ENCODE data around the gene TOX2.

Gene TOX2

GRCh38 chr20:44084439-44084838 lies 169.8 kb downstream of the TOX2 start:
- no peaks in the 10 kb centered on the region for H3K9me3 Mint-ChIP-seq
- H3K27me3 Mint-ChIP-seq (ENCODE audit: low read depth): peaks cover 3% of the 10 kb centered on the region
- no peak for DNase-seq (ENCODE audit: low spot score)
- H3K4me1 Mint-ChIP-seq (ENCODE audit: low read depth): peaks cover 15% of the 10 kb centered on the region
- H3K4me3 Mint-ChIP-seq: no peak overlapping the region
- H3K36me3 Mint-ChIP-seq (ENCODE audit: low read depth): no peaks in the 10 kb centered on the region
- no peak overlapping the region for H3K27ac Mint-ChIP-seq

GRCh38 chr20:44084891-44085290 lies 170.2 kb downstream of the TOX2 start:
- H3K27ac Mint-ChIP-seq: no peak overlapping the region
- H3K4me3 Mint-ChIP-seq: no peak overlapping the region
- DNase-seq (ENCODE audit: low spot score): no peak
- peaks cover 3% of the 10 kb centered on the region for H3K27me3 Mint-ChIP-seq (ENCODE audit: low read depth)
- H3K36me3 Mint-ChIP-seq (ENCODE audit: low read depth): no peaks in the 10 kb centered on the region
- peaks cover 11% of the 10 kb centered on the region for H3K4me1 Mint-ChIP-seq (ENCODE audit: low read depth)
- no peaks in the 10 kb centered on the region for H3K9me3 Mint-ChIP-seq

GRCh38 chr20:44085616-44086434 lies 171.2 kb downstream of the TOX2 start:
- Mint-ChIP-seq H3K27me3 (ENCODE audit: low read depth) (peaks cover 3% of the 10 kb centered on the region), H3K4me1 (ENCODE audit: low read depth) (peaks cover 1% of the 10 kb centered on the region), H3K4me3 (no peak overlapping the region), H3K9me3 (no peaks in the 10 kb centered on the region), H3K27ac (no peak overlapping the region), H3K36me3 (ENCODE audit: low read depth) (no peaks in the 10 kb centered on the region)
- no peak for DNase-seq (ENCODE audit: low spot score)

- no peaks in the 10 kb centered on the region for H3K9me3 Mint-ChIP-seq
- no peak for DNase-seq (ENCODE audit: low spot score)
- H3K36me3 Mint-ChIP-seq (ENCODE audit: low read depth): no peaks in the 10 kb centered on the region
- H3K4me3 Mint-ChIP-seq: no peak overlapping the region
- no peaks in the 10 kb centered on the region for H3K4me1 Mint-ChIP-seq (ENCODE audit: low read depth)
- H3K27ac Mint-ChIP-seq: no peak overlapping the region
- peaks cover 6% of the 10 kb centered on the region for H3K27me3 Mint-ChIP-seq (ENCODE audit: low read depth)
These were observed 172.6 kb downstream of the TOX2 start for GRCh38 chr20:44087051-44087856.

- H3K27me3 Mint-ChIP-seq (ENCODE audit: low read depth): peaks cover 6% of the 10 kb centered on the region
- no peaks in the 10 kb centered on the region for H3K36me3 Mint-ChIP-seq (ENCODE audit: low read depth)
- H3K9me3 Mint-ChIP-seq: no peaks in the 10 kb centered on the region
- H3K4me3 Mint-ChIP-seq: no peak overlapping the region
- H3K27ac Mint-ChIP-seq: no peak overlapping the region
- no peak for DNase-seq (ENCODE audit: low spot score)
- H3K4me1 Mint-ChIP-seq (ENCODE audit: low read depth): peaks cover under 1% of the 10 kb centered on the region
These were observed 173.1 kb downstream of the TOX2 start for GRCh38 chr20:44087857-44088120.

- H3K4me1 Mint-ChIP-seq (ENCODE audit: low read depth): peaks cover 2% of the 10 kb centered on the region
- H3K4me3 Mint-ChIP-seq: no peak overlapping the region
- peaks cover 6% of the 10 kb centered on the region for H3K27me3 Mint-ChIP-seq (ENCODE audit: low read depth)
- no peak for DNase-seq (ENCODE audit: low spot score)
- no peak overlapping the region for H3K27ac Mint-ChIP-seq
- H3K9me3 Mint-ChIP-seq: no peaks in the 10 kb centered on the region
- no peaks in the 10 kb centered on the region for H3K36me3 Mint-ChIP-seq (ENCODE audit: low read depth)
These were observed 175.5 kb downstream of the TOX2 start for GRCh38 chr20:44089987-44090674.

GRCh38 chr20:44091026-44091425 lies 176.4 kb downstream of the TOX2 start:
- Mint-ChIP-seq H3K9me3 (no peaks in the 10 kb centered on the region), H3K4me1 (ENCODE audit: low read depth) (peaks cover 2% of the 10 kb centered on the region), H3K27ac (no peak overlapping the region), H3K4me3 (no peak overlapping the region), H3K36me3 (ENCODE audit: low read depth) (no peaks in the 10 kb centered on the region), H3K27me3 (ENCODE audit: low read depth) (peaks cover 9% of the 10 kb centered on the region)
- DNase-seq (ENCODE audit: low spot score): no peak

GRCh38 chr20:44092551-44093248 lies 178.0 kb downstream of the TOX2 start:
- Mint-ChIP-seq H3K9me3 (no peaks in the 10 kb centered on the region), H3K27ac (no peak overlapping the region), H3K4me3 (no peak overlapping the region), H3K4me1 (ENCODE audit: low read depth) (peaks cover 2% of the 10 kb centered on the region), H3K27me3 (ENCODE audit: low read depth) (peaks cover 6% of the 10 kb centered on the region), H3K36me3 (ENCODE audit: low read depth) (no peaks in the 10 kb centered on the region)
- DNase-seq (ENCODE audit: low spot score): no peak

- DNase-seq (ENCODE audit: low spot score): no peak
- Mint-ChIP-seq H3K4me1 (ENCODE audit: low read depth) (peaks cover 2% of the 10 kb centered on the region), H3K36me3 (ENCODE audit: low read depth) (no peaks in the 10 kb centered on the region), H3K27ac (no peak overlapping the region), H3K4me3 (no peak overlapping the region), H3K27me3 (ENCODE audit: low read depth) (peaks cover 6% of the 10 kb centered on the region), H3K9me3 (no peaks in the 10 kb centered on the region)
These were observed 178.6 kb downstream of the TOX2 start for GRCh38 chr20:44093249-44093582.

- no peak overlapping the region for H3K27ac Mint-ChIP-seq
- no peak overlapping the region for H3K4me3 Mint-ChIP-seq
- H3K4me1 Mint-ChIP-seq (ENCODE audit: low read depth): peaks cover 2% of the 10 kb centered on the region
- H3K36me3 Mint-ChIP-seq (ENCODE audit: low read depth): no peaks in the 10 kb centered on the region
- no peak for DNase-seq (ENCODE audit: low spot score)
- H3K9me3 Mint-ChIP-seq: no peaks in the 10 kb centered on the region
- peaks cover 16% of the 10 kb centered on the region for H3K27me3 Mint-ChIP-seq (ENCODE audit: low read depth)
These were observed 181.2 kb downstream of the TOX2 start for GRCh38 chr20:44095831-44096230.

GRCh38 chr20:44097521-44098255 lies 183.0 kb downstream of the TOX2 start:
- Mint-ChIP-seq H3K4me1 (ENCODE audit: low read depth) (peaks cover 2% of the 10 kb centered on the region), H3K9me3 (no peaks in the 10 kb centered on the region), H3K4me3 (no peak overlapping the region), H3K27me3 (ENCODE audit: low read depth) (peaks cover 28% of the 10 kb centered on the region), H3K27ac (no peak overlapping the region), H3K36me3 (ENCODE audit: low read depth) (no peaks in the 10 kb centered on the region)
- DNase-seq (ENCODE audit: low spot score): no peak

- Mint-ChIP-seq H3K4me1 (ENCODE audit: low read depth) (no peaks in the 10 kb centered on the region), H3K4me3 (no peak overlapping the region)
These were observed 183.6 kb downstream of the TOX2 start for GRCh38 chr20:44098256-44098630.

GRCh38 chr20:44098657-44099056 lies 184.0 kb downstream of the TOX2 start:
- Mint-ChIP-seq H3K4me3 (no peak overlapping the region), H3K4me1 (ENCODE audit: low read depth) (no peaks in the 10 kb centered on the region), H3K36me3 (ENCODE audit: low read depth) (no peaks in the 10 kb centered on the region), H3K9me3 (no peaks in the 10 kb centered on the region), H3K27ac (no peak overlapping the region), H3K27me3 (ENCODE audit: low read depth) (peaks cover 33% of the 10 kb centered on the region)
- no peak for DNase-seq (ENCODE audit: low spot score)

More at GRCh38 chr20:44098256-44098630, 183.6 kb downstream of the TOX2 start:
- Mint-ChIP-seq H3K27ac (no peak overlapping the region), H3K27me3 (ENCODE audit: low read depth) (peaks cover 32% of the 10 kb centered on the region), H3K9me3 (no peaks in the 10 kb centered on the region), H3K36me3 (ENCODE audit: low read depth) (no peaks in the 10 kb centered on the region)
- no peak for DNase-seq (ENCODE audit: low spot score)
